NCI-H446 treated with DMSO at 0.1 percent for 48 hours (cell line): ENCODE data around the gene CCND1.

Source experiments
- DNase-seq: peaks from one replicate; lab custom pipeline; 2025; lab: John Stamatoyannopoulos, UW

Gene CCND1

GRCh38 chr11:69653406-69653960 is 12.5 kb downstream of the CCND1 start:
- DNase-seq: no peak

DNA sequence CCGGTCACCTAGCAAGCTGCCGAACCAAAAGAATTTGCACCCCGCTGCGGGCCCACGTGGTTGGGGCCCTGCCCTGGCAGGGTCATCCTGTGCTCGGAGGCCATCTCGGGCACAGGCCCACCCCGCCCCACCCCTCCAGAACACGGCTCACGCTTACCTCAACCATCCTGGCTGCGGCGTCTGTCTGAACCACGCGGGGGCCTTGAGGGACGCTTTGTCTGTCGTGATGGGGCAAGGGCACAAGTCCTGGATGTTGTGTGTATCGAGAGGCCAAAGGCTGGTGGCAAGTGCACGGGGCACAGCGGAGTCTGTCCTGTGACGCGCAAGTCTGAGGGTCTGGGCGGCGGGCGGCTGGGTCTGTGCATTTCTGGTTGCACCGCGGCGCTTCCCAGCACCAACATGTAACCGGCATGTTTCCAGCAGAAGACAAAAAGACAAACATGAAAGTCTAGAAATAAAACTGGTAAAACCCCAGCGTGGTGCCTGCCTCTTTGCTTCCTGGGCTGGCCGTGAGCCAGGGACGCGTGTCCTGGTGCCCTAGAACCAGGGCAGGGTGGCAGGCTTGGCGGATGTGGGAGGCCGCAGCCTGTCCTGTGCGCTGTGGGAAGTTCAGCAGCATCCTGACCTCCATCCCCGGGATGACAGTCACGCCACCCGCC is 13.2 kb downstream of the CCND1 start:
- no peak for DNase-seq

- DNase-seq: no peak
Observed at GRCh38 chr11:69654660-69655478, 13.9 kb downstream of the CCND1 start.

DNA sequence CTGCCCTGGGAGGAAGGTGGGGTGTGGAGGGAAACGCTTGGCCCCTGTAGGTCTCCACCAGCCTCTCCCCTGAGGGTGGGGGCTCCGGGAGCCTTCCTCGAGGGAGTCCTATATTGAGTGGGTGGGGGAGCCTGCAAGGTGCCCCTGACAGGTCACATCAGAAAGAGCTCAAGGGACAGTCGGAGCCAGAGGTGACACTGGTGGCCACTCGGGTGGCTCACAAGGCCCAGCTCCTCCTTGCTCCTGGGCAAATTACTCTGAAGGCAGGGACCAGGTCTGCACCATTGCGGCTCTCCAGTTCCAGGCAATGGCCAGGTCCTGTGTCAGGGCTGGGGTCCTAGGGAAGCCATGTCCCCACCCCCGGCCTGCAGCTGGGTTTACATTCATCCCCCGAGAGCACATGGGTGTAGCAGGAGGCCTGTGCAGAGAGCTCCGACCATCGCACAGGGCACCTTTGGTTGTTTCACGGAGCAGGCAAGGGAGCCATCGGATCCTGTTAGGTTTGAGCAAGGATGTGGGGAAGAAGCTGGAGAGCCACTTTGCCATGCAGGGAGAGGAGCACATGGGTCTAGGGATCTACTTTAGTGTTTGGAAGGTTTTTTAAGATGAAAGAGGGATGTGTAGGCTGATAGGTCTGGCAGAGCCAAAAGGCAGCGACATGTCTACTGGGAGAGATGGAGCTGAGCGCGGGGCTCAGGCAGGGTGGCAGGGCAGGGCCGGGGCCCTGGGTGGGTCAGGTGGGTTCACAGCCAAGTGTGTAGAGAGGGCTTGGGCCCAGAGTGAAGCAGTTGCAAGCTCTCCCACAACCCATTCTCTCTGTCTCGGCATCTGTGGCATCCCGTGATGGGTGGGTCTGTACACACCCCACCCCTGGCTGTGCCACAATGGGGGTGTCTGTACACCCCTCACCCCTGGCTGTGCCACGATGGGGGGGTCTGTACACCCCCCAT is 14.8 kb downstream of the CCND1 start:
- DNase-seq: no peak

- DNase-seq: no peak
Observed at GRCh38 chr11:69656536-69657455, 15.8 kb downstream of the CCND1 start.

DNA sequence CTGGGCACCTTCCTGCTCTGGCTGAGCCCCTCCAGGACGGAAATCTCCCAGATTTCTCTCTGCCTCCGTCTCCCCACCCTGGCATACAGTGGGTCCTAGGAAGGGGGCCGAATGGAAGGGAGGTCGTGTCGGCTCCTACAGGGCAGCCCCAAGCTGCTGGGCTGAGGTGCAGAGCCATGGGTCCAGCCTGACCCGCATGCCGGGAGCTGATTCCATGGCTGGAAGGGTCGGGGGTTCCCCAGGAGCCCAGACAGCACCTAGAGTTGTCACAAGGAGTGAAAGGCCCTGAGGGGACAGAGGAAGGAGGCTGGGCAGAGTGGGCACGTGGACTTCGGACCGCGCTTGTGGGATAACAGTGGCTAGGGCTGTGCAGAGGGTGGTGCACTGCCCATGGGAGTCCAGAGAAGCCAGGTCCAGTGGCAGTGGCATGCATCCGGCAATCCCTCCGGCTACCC is 16.5 kb downstream of the CCND1 start:
- DNase-seq: no peak

DNA sequence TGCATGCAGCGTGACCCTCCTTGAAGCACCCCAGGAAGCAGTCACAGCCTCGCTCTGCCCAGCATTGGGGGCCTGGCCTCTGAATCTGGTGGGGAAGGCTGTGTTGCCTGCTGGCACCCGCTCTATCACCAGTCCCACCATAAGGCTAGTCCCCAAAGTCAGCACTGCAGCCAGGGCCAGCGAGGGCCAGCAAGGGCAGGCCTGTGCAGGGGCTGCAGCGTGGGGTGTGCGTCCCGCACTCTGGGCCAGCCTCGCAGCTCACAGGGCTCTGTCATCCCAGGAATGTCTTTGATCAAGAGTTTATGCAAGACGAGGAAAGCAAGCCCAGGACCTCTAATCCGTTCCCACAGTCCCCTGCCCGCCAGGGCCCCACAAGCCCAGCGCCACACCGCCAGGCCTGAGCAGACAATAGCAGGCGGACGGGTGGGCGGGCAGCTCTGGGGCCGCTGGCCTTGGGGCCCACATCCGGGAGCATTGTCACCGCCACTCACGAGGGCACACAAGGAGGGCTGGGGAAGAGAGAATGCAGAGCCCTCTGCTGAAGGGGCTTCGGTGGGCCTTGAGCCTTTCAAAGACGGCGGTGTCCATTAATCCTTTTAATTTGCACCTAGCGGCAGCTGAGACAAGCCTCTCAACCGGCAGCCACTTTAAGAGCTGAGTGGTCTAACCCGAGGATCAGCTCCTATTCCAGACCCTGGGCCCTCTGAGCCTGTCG is 17.1 kb downstream of the CCND1 start:
- DNase-seq: no peak

DNA sequence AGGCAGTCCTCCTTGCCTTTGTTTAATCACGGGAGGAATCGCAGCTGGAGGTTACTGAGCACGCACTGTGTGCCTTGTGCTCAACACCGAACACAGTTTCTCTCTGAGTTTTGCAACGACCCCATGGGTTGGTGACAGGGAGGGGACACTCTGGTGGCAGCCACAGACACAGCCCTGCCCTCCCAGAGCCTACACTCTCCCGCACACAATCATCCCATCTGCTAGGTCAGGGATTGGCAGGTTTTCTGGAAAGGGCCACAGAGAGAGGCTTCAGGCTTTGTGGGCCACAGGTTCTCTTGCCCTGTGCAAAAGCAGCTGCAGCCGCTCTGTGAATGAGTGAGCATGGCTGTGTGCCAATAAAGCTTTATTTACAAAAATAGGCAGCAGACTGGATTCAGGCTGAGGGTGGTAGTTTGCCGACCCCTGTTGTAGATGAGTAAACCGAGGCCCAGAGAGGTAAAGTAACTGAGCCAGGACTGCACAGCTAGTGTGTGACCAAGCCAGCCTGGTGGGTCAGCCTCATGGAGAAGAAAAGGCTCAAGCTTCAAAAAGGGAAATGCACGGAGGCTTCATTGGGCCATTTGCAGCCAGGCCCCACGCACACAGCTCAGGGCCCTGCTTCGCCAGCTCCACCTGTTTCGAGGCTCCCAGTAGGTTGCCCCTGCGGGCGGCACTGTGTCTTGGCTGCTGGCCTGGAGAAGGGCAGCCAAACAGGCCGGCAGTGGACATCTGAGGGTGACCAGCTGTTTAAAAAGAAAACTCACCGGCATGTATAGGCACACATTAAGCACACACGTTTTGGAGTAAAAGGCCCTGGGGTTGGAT is 17.9 kb downstream of the CCND1 start:
- no peak for DNase-seq

DNA sequence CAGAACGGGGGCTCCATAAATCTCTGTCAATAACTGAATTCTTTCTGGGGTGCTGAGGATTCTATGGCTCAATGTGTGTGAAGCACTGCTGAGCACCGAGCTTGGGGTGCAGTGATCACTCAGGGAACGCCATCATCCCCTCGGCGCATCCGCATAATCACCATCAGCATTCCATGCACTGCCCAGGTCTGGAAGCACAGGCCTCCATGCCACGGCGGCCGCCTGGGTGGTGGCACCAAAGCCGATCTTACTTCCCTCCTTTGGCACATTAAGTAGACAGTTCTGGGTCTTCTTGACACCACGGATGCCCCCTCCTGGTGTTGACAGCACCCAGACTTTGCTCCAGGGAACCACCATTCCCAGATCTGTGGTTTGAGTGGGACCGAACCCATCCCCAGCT is 18.6 kb downstream of the CCND1 start:
- DNase-seq: no peak

DNA sequence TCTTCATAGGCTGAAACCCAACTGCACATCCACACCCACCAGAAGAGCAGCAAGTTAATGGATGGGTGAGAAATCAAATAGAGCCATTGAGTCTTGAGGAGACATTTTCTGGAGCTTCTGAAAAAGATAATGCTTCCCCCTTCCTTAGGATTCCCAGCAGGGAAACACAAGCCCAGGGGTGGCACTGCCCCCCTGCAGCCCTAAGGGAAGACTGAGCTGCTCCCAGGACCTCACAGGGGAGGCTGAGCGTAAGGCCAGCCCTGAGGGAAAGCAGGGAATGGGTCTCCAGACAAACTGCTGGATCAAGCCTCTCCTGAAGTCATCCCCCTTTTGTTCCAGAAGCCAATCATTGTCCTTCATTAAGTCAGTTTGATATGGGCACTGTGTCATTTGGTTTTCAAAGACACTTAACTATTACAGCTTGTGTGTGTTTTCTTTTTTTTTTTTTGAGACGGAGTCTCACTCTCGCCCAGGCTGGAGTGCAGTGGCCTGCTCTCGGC is 19.1 kb downstream of the CCND1 start:
- no peak for DNase-seq

GRCh38 chr11:69661413-69661715 is 20.4 kb downstream of the CCND1 start:
- no peak for DNase-seq

DNA sequence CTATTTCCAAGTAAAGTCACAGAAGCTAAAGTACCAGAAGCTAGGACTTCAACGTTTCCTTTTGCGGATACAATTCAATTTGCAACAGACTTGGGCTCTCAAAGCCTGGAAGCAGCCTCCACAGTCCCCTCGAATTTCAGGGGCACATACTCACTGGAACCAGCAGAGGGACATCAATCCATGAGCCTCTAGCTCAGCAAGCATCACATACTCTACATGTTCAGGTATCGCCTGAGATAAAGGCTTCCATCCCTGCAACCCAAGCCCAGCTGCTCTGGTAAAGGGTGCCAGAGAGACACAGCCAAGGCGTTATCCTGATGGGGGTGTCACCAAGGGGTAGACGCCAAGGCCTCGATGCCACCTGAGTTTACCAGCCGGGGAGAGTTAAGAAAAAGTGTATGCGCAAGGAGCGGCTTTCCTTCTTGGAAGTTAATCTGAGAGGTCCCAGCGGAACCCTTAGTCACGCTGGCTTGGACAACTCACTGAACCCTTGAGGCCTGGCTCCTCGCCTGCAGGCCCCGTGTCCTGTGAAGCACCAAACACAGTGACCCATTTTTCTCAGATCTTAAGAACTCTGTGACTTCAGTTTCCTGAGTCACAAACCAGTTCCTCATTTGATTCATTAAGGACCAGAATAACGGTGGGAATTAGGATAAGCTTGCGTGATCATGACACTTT is 21.2 kb downstream of the CCND1 start:
- no peak for DNase-seq

DNA sequence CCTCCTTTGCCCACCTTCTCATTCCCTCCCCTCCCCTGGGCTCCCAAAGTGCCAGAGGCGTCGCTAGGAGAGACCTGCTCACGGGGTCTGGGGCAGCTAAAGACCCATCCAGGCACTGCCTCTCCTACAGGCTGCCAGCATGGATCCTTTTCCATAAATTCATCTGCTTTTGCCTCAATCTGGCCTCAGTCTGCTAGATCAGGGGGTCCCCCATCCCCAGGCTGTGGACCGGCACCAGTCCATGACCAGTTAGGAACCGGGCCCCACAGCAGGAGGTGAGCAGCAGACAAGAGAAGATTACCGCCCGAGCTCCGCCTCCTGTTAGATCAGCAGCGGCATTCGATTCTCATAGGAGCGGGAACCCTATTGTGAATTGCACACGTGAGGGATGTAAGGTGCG is 21.9 kb downstream of the CCND1 start:
- no peak for DNase-seq

DNA sequence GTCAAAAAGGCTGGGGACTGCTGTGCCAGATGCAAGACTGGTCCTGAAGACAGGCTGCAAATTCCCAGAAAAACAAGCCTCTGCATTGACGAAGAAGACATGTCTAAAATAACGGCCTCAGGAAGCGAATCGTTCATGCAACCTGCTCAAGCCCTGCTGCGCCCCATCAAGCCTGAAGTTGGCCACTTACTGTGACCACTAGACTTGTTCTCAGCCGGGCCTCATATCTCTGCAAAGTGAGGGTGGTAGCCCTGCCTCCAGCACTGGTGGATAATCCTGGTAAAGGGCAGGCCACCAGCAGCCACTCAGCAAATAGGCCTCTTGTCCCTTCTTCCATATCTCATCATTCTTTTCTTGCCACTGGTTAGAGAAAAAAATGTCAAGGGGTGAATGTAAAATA is 22.4 kb downstream of the CCND1 start:
- no peak for DNase-seq

DNA sequence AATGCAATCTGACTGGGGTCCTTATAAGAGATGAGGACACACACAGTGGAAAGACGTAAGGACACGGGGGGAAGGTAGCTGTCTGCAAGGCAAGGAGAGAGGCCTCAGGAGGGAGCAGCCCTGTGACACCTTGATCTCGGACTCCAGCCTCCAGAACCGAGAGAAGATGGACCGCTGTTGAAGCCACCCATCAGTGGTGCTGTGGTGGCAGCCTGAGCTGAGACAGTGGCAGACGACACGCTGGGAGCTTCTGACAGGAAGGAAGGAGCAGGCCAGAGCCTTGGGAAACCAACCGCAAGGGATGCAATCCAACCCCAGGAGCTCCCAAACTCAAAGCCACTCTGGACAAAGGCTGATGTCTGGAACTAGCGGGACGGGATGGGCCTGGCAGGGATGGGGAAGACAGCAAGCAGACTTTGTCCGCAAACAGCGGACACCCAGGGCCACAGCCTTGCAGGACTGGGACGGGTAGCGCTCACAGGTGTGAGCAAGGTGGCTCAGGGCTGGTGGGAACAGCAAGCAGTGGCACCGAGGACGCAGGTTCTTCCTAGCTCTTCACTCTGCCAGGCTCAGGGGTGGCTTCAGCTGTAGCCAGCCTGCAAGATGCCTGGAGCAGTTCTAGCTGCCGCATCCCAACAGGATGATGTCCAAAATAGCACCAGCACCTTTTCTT is 23.3 kb downstream of the CCND1 start:
- no peak for DNase-seq

GRCh38 chr11:69664901-69665300 is 23.9 kb downstream of the CCND1 start:
- no peak for DNase-seq

GRCh38 chr11:69665669-69666068 is 24.7 kb downstream of the CCND1 start:
- DNase-seq: no peak

DNA sequence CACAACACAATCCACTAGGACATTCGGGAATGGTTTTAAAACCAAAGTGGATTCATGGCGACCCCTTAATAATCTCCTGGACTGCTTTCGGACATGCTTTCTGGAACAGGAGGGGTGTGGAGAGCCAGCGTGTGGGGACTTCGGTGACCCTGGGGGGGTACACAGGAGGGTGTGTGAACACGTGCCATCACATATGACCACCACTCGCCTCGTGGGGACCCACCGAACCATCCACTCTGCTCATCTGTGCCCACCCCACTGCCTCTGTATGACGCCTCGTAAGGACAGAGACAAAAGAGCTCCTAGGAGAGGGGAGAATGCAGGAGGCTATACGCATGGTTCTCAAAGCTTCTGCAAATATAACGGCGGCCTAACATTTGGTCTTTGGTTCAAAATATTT is 25.3 kb downstream of the CCND1 start:
- no peak for DNase-seq
